ENCODE data around the gene CCDC144A. TPM values are rescaled to one million over a fixed set of nuclear protein-coding genes. Genes with fewer than 3 reads are reported as not detected.
"Not testable (repeated sequence)": the region's sequence is repeated elsewhere in the genome, so short reads cannot be mapped to it uniquely, and the experiment has no call there.

CCDC144A gene
- polyA plus RNA-seq, 1 donor: 12.0 TPM

DNA sequence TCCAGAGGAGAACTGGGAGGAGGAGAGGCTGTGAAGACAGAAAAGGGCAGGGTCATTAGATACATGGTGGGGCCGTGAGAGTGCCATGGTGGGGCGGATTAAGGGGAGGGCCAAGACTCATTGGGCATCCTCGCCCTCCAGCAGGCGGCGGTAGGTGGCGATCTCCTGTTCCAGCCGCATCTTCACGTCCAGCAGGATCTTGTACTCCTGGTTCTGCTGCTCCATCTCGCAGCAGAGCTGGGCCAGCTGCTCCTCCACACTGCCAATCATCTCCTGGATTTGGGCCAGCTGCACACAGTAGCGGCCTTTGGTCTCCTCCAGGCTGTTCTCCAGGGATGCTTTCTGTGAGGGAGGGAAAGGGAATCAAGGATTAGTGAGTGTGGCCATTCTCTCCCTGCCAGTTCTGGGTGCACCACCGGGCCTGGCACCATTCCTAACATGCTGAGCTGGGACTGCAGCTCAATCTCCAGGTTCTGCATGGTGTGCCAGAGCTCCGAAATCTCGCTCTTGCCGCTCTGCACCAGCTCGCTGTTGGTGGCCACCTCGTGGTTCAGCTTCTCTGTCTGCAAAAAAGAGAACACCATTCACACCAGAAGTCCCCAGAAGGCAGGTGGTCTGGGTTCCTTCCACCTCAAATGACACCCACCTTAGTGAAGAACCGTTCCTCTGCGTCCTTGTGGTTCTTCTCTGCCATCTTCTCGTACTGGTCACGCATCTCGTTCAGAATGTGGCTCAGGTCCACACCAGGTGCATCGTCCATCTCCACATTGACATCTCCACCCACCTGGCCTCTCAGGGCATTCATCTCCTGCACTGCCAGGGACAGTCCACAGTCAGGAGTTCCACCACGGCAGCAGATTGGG, 129.0 kb downstream of the CCDC144A start:
- DNase-seq: no peak

DNA sequence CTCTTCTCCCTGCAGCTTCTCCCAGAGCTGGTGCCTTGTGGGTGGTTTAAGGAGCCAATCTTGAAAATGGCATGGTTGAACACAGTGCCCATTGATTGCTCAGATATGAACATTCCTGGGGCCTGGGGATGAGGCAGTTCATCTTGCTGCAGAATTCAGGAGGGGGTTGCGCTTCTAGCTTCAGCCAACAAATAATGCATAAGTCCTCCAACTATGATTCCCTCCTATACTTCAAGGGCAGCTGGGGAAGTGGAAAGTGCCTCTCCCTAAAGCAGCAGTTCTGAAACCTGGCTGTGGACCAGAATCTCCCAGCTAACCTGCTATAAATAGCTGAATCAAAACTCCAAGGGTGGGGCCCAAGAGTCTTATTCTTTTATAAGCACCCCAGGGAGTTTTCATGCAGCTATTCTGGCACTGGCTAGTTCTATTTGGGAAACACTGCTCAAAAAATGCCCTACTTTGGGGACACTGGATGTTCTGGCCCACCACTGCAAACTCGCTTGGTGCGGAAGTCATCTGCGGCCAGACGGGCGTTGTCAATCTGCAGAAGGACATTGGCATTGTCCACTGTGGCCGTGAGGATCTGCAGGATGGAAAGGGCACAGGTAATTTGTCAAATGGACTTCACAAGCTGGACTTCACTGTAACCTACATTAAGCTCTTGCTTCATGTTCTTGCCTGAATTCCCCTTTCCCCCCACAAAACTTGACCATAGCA, 130.3 kb downstream of the CCDC144A start:
- no peak for DNase-seq

DNA sequence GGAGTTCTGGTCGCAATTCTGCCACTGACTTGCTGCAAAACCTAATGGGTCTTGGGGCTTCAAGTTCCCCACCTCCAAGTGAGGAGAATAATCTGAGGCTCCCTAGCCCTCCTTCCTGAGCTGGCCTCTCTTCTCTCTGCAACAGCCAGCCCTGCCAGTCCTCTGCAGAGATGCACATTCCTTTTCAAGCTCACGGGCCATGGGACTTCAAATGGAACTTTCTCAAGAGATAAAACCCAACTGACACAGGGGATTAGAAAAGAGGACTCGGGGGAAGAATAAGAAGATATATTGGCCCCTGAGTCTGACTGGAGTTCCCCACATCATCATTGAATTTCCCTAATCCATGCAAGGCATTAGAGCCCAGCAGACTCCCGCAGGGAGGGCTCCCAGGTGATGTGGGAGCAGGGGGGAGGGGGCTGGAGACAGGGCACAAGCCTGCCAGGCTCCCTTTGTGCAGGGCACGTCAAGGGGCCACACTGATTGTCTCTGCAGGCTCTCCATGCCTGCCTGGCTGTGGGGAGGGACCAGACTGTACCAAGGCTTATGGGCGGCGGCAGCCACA, 131.0 kb downstream of the CCDC144A start:
- no peak for DNase-seq

DNA sequence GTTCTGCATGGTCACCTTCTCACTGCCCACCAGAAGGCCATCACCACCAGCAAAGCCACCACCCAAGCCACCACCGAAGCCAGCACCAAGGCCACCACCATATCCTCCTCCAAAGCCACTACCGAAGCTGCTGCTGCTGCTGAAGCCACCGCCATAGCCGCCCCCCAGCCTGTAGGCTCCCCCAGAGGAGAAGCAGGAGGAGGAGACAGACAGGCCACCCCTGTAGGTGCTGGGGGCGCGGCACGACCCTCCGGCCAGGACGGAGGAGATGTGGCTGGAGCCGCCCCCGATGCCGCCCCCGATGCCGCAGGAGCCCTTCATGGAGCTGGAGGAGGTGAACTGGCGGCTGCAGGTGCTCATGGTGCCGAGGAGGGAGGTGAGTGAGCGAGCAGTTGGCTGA, 132.1 kb downstream of the CCDC144A start:
- not testable (repeated sequence) for DNase-seq

DNA sequence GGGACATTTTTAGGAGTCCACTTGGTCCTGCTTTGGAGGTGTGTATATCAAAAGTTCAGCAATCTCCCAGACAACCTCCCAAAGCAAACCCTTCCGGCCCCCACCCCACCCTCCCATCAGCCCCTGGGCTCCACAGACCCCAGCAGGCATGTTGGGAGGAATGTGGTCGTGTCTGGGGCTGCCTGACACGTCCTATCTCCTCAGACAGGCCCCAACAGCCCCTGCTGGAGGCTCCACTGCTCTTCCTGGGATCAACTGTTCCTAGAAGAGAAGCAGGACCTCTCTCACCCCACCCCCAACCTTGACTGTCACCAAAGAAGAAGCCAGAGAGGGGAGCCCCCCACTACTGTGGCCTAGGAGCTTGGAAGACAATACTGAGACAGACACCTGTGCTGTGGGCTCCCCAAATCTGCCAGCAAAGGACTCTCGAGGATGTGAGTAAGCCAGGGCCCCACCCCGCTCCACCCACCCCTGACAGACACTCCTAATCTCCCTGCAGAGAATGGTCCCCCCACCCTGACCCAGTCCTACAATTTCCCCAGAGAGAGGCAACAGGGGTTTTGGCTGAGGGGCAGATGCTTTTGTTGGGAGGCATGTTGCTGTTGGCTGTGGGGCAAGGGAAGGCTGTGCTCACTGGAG, 133.8 kb downstream of the CCDC144A start:
- not testable (repeated sequence) for DNase-seq

Other genes starting within 250 kb of the CCDC144A start
- gene LRRC75A, start 198.0 kb upstream of the CCDC144A start, polyA plus RNA-seq (ENCODE audit: insufficient read length): 3.9 TPM
- 10.7 TPM for gene ZNF287, start 121.0 kb upstream of the CCDC144A start, polyA plus RNA-seq (ENCODE audit: insufficient read length)
- gene ZNF624, start 36.4 kb upstream of the CCDC144A start, polyA plus RNA-seq (ENCODE audit: insufficient read length): 12.1 TPM

Data from left kidney (tissue), 2 donors.